Ascending aorta (tissue), 2 donors: ENCODE results near the gene ULK4. TPM values are rescaled to one million over a fixed set of nuclear protein-coding genes. Genes with fewer than 3 reads are reported as not detected.

ENCODE experiments used
- DNase-seq, 2 donors: peaks; one replicate each; pipeline ENCODE4 v3.0.0-alpha.2; 2019; ENCODE audit warnings: low spot score in 2 of 2
- H3K27ac ChIP-seq, 2 donors: fragments of 200-600 bp; sonication (generic); one replicate each; pipeline ENCODE4 v1.5.1; 2016 to 2017; ENCODE audit warnings: mild to moderate bottlenecking in 1 of 2
- H3K27me3 ChIP-seq: fragments of 200-600 bp; sonication (generic); one replicate; pipeline ENCODE4 v1.5.1; 2017
- H3K36me3 ChIP-seq, 2 donors: fragments of 200-600 bp; sonication (generic); one replicate each; pipeline ENCODE4 v1.5.1; 2016
- H3K4me1 ChIP-seq, 2 donors: fragments of 200-600 bp; sonication (generic); one replicate each; pipeline ENCODE4 v1.5.1; 2016 to 2017; ENCODE audit warnings: mild to moderate bottlenecking in 1 of 2
- H3K4me3 ChIP-seq, 2 donors: fragments of 200-600 bp; sonication (generic); one replicate each; pipeline ENCODE4 v1.5.1; 2016 to 2017; ENCODE audit warnings: mild to moderate bottlenecking in 1 of 2
- H3K9me3 ChIP-seq, 2 donors: fragments of 200-600 bp; sonication (generic); one replicate each; pipeline ENCODE4 v1.5.1; 2016
- CTCF ChIP-seq, 3 experiments: fragments of 200-600 bp in 2 of 3; fragments of 450-650 bp in 1 of 3; sonication (generic) in 2 of 3; IDR thresholded peaks; one replicate each; pipeline ENCODE4 v1.5.1; 2016 to 2019; ENCODE audit warnings: antibody characterized with exemption in 3 of 3, mild to moderate bottlenecking in 1 of 3, moderate library complexity in 1 of 3
- intact Hi-C: fragments of 100-400 bp; cut with DNase I; formaldehyde crosslinking; loops from one replicate; pipeline ENCODE4 v1.15.1; 2023
- total RNA-seq: library from RNA; depleted of rRNA; stranded (reverse); fragments of >200 nt; gene quantifications from one replicate; pipeline ENCODE4 v1.1.0, GENCODE V29; 2016

ULK4 gene
- total RNA-seq, 1 donor from 2014 or later: 4.2 TPM

GRCh38 chr3:41526995-41527573 lies 434.8 kb downstream of the ULK4 start:
- no peaks in the 10 kb centered on the region for H3K36me3 ChIP-seq
- no peak for TF ChIP-seq CTCF (IDR thresholded peaks at IDR 0.05)
- no peak for DNase-seq
- no peak overlapping the region for H3K27ac ChIP-seq
- H3K4me3 ChIP-seq: no peak overlapping the region
- H3K27me3 ChIP-seq: no peaks in the 10 kb centered on the region
- H3K9me3 ChIP-seq: no peaks in the 10 kb centered on the region
- H3K4me1 ChIP-seq: no peaks in the 10 kb centered on the region
- intact Hi-C loops: no loop called here

GRCh38 chr3:41525303-41526064 lies 436.4 kb downstream of the ULK4 start:
- intact Hi-C loops: no loop called here
- no peak for DNase-seq
- no peak overlapping the region for H3K4me3 ChIP-seq
- TF ChIP-seq CTCF (IDR thresholded peaks at IDR 0.05): no peak
- H3K27me3 ChIP-seq: no peaks in the 10 kb centered on the region
- no peaks in the 10 kb centered on the region for H3K36me3 ChIP-seq
- no peaks in the 10 kb centered on the region for H3K9me3 ChIP-seq
- no peaks in the 10 kb centered on the region for H3K4me1 ChIP-seq
- H3K27ac ChIP-seq: no peak overlapping the region

DNA sequence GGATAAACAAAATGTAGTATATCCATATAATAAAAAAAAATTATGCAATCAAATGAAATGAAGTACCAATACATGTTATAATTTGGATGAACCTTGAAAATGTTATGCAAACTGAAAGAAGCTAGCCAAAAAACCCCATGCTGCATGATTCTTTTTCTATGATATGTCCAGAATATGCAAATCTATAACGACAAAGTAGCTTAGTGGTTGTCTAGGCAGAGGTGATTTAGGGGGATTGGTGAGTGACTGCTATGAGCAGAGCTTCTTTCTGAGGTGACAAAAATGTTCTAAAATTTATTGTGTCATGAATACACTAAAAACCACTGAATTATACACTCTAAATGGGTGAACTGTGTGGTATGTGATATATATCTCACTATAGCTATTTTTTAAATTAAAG lies 438.0 kb downstream of the ULK4 start:
- H3K9me3 ChIP-seq: no peaks in the 10 kb centered on the region
- H3K27me3 ChIP-seq: no peaks in the 10 kb centered on the region
- no peak overlapping the region for H3K27ac ChIP-seq
- H3K4me1 ChIP-seq: no peaks in the 10 kb centered on the region
- H3K36me3 ChIP-seq: no peaks in the 10 kb centered on the region
- no peak for TF ChIP-seq CTCF (IDR thresholded peaks at IDR 0.05)
- intact Hi-C loops: no loop called here
- no peak for DNase-seq
- no peak overlapping the region for H3K4me3 ChIP-seq

GRCh38 chr3:41522612-41523011 lies 439.3 kb downstream of the ULK4 start:
- Histone ChIP-seq H3K9me3 (no peaks in the 10 kb centered on the region), H3K27ac (no peak overlapping the region), H3K4me1 (no peaks in the 10 kb centered on the region), H3K36me3 (no peaks in the 10 kb centered on the region), H3K4me3 (no peak overlapping the region), H3K27me3 (no peaks in the 10 kb centered on the region)
- intact Hi-C loops: no loop called here
- TF ChIP-seq CTCF (IDR thresholded peaks at IDR 0.05): no peak
- no peak for DNase-seq

DNA sequence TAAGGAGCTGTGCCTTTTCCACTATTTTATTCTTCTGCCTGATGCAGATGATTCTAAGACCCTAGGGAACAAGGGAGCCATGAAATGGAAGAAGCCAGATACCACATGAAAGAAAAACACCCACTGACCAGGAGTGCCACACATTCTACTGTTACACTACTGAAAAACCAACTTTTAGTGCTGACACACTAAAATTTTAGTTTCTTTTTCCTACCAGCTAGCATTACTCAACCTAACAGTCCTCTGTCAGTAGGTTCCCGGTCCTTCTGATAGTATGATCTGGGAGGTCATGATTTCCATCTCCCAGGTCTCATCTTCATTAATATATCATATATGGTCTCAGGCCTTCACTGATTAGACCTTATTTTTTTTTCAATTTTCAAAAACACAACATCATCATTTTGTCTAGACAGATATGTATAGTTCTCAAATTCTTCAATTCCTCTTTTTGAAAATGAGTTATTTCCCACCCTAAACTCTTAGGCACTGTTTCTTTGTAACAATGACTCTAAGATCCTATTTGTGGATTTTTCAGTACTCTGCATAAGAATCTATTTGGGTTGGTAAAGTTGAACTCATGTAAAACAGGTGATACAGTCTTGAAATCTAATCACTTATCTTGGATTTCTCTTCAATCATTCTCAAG lies 440.8 kb downstream of the ULK4 start:
- H3K27me3 ChIP-seq: no peaks in the 10 kb centered on the region
- H3K27ac ChIP-seq: no peak overlapping the region
- TF ChIP-seq CTCF (IDR thresholded peaks at IDR 0.05): no peak
- no peaks in the 10 kb centered on the region for H3K36me3 ChIP-seq
- no peaks in the 10 kb centered on the region for H3K4me1 ChIP-seq
- no peaks in the 10 kb centered on the region for H3K9me3 ChIP-seq
- H3K4me3 ChIP-seq: no peak overlapping the region
- intact Hi-C loops: no loop called here
- DNase-seq: no peak
